NCI-H2029 treated with DMSO at 0.1 percent for 48 hours (cell line): ENCODE data around the gene EMC1.
"Not testable (repeated sequence)": the region's sequence is repeated elsewhere in the genome, so short reads cannot be mapped to it uniquely, and the experiment has no call there.

Experiments
- DNase-seq: peaks from one replicate; lab custom pipeline; 2025; lab: John Stamatoyannopoulos, UW

EMC1 gene

DNA sequence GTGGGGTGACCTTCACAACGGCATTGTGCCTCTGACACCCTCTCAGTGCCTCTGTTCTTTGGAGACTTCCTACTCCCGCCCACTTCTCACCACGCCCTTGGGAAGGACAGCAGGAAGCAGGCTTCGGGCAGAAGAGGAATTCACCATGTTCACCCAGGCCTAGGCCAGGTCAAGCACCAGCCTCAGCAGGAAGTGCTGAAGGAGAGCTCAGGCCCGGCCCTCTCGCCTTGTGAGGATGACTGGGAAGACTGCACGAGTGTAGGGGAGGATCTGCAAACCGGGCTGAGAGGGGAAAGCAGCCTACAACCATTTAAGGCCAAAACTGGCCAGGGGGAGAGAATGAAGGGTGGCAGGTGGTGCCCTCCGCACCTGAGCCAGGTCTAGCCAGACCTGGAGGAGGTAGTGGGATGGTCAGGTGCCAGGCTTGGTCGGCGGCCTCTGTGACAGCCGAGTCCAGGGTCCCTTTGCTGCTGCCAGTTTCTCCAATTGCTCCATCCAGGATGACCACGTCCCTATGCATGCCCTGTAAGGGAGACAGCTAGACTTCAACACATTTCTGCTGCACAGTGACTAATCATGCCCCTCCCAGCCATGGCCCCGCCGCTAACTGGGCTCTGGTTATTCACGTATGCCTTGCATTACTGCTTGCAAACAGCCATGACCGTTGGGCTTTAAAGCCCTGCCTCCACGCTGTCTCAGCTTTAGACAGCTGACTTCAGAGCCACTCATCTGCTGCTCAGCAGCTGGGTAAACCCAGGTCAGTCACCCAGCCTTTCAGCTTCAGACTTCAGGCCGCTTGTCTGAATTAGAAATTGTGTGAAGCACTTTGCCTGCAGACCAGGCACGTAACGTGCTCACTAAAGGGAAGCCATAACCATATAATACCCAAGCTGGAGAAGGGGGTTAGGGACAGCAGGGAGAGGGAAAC lies 9.2 kb upstream of the EMC1 start:
- no peak for DNase-seq

DNA sequence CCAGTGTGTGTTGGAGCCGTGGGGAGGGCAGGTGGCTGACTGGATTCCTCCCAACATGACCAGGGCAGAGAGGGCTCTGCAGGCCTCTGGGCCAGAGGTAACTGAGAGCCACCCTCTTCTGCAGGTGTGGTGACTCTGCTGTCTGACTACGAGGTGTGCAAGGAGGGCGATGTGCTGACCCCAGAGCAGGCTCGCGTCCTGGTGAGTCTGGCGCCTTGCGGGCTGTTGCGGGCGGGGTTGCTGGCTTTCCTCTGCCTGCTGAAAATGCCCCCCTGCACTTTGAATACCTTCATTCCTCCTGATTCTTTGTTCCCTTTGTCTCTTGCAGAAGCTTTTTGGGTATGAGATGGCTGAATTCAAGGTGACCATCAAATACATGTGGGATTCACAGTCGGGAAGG lies 7.0 kb upstream of the EMC1 start:
- no peak for DNase-seq

DNA sequence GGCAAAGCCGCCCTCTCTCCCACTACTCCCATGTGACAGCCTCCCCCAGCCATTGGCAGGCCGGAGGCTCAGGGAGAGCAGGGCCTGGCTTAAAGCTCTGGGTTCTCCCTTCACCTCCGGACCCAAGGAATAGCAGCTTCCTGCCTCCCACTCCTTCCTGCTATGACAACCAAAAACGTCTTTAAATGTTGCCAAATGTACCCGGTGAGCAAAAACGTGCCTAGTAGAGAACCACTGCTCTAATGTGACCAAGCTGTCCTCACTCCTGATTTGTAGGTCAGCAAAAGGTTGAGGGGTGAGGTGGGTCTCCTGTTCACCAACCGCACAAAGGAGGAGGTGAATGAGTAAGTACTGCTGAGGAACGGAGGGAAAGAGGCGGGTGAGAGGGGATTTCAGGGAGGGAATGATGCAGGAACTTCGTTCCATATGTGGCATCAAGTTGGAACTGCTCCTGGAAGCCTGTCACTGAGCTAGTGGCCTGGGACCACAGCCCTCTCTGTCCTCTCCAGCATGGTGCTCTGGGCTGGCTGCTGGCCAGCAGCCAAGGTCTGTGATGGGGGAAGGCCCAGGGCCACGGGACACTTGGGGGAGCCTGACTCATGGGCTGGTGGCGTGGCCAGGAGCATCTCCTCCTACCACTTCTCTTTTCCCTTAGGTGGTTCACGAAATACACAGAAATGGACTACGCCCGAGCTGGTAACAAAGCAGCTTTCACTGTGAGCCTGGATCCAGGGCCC lies 6.0 kb upstream of the EMC1 start:
- no peak for DNase-seq

DNA sequence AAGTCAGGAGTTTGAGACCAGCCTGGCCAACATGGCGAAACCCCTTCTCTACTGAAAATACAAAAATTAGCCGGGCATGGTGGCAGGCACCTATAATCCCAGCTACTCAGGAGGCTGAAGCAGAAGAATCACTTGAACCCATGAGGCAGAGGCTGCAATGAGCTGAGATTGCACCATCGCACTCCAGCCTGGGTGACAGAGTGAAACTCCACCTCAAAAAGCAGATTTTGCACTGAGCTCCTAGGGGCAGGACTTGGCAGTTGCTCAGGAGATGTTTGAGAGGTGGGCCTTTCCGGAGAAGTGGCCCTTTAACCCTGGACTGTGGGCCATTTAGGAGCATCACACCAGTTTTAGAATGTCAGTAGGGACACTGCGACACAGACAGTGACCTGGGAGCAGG lies 5.0 kb upstream of the EMC1 start:
- DNase-seq, result not testable (repeated sequence)

DNA sequence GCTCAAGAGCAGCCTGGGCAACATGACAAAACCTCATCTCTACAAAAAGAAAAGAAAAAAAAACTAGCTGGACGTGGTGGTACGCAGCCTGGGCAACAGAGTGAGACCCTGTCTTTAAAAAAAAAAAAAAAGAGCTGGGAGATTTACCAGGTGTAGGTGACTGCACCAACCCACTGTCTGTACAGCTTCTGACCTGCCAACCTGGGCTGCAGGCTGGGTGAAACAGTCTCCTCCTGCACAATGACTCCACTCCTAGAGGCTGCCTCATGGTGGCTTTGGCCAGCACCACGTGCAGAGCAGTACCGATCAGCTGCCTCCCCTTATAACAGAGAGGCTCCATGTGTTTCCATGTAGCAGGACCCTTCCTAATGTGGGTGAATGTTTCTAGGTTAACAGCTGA lies 4.0 kb upstream of the EMC1 start:
- DNase-seq, result no peak

DNA sequence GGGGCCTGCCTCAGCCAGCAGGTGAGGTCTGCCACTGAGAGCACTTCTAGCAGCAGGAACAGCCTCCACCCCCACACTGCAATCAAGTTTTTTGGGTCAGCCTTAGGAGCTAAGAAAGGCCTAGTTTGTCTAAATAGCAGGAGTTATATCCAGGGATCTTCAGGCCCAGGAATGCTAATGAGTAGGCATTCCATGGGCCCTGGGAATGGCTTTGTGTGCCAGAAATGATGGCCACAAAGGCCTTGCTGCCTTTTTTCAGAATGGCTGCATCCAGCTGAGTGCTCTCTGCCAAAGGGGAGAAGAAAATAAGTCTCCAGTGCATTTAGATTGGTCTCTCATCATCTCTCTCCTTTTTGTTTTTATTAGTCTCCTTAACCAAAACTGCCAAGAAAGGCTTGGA lies 3.1 kb upstream of the EMC1 start:
- no peak for DNase-seq

DNA sequence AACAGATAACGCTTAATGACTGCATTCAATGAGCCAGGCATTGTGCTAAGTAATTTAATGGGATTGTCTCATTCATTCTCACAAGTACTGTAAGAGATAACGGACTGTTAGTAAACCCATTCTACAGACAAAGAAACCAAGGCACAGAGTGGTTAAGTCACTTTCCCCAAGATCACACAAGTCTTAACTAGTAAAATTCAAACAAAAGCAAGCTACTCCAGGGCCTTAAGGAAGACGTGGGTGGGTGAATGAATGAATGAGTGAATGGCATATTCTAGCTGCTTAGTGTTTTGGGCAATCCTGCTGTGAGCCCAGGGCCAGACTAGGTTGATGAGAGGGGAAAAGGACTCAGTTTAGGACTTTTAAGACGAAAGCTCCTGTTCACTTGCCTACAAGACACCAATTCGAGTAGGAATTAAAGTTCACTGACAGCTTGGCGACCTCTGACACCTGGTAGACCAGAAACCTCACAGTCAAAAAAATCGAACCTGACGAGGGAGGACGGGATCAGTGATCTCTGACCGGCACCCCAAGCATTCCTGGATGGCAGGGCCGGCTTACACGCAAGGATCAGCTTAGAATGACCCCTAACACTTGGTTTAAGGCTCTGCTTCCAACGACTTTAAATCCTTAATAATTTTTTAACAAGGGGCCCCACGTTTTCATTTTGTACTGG lies 557 bp downstream of the EMC1 start:
- no peak for DNase-seq

DNA sequence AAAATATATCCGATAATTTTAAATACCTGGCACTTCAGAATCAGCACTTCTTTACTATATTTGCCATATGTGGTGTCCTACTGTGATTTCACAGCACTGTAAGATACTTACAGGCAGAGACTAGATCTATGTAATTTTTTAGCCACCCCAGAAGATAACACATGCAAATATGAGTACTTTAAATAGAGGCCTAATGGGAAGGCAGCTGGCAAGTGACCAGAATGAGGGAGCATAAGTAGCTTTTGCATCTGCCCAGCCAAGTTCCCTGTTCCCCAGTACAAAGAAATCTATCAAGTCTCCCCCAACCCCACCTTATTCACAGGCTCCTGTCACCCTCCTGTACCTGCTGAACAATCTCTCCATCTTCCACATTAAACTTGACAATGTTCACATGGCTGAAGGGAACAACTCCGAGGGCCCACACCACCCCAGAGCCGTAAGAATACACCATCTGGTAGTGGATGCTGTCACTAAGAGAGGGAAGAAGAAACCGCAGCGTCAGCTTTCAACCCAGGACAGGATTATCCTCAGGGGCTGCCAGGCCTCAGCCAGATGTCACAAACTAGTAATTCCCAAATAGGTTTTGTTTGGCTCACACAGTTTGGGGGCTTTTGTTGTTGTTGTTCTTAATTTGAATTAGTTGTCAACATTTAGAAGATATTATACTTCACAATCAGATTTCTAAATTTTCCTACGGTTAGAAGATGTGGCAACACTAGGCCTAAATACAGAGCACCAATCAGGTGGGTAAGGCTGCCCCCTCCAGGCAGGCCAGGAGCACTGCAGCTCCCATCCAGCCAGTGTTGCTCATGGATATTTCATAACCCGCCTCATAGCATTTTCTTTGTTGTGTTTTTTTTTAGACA lies 10.4 kb downstream of the EMC1 start:
- DNase-seq, result no peak

DNA sequence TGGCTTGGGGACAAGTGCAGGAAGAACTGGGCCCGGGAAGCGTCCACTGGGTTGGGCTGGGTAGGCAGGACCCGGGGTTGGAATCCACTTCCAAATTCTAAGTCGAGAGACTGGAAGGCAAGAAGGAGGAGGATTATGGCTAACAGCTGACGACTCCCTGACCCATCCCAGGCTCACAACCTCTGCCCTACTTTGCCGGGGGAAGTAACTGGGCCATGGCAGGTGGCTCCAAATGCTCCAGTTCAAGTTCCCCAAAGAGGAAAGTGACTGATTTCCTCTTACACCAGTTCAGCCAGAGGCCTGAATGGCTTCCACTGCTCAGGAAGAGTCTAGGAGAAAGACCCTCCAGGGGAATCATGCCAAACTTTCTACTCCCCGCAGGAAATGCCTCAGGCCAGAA lies 11.4 kb downstream of the EMC1 start:
- no peak for DNase-seq

DNA sequence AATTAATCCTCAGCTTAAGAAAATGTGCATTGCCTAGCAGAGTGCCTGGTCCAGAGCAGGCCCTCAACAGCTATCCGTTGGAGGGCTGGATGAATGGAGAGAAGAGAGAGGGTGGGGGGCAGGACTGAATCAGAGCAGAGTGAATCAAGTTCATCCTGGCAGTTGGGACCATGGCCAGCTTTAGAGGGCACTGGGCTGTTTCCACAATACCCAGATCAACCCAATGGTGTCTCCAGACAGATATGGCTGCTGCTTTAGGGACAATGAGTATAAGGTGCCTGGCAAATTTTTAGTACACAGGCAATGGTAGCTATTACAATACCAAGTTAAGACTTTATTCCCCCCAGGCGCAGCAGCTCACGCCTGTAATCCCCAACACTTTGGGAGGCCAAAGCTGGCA lies 17.1 kb downstream of the EMC1 start:
- DNase-seq, result no peak

DNA sequence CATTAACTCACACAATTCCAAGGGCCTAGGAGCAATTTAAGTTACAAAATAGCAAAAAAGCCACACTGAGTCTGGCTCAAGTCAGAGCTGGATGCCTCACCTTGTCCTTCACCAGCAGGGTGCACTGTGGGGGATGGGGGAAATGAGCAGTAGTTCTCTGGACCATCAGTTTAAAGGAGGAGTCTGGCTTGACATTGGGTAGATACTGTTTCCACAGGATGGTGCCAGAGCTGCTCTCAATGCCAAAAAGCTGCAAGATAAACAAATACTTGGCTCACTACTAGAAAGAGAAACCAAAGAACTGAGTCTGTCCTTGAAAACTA lies 18.8 kb downstream of the EMC1 start:
- peak; percentile 42 for DNase-seq

DNA sequence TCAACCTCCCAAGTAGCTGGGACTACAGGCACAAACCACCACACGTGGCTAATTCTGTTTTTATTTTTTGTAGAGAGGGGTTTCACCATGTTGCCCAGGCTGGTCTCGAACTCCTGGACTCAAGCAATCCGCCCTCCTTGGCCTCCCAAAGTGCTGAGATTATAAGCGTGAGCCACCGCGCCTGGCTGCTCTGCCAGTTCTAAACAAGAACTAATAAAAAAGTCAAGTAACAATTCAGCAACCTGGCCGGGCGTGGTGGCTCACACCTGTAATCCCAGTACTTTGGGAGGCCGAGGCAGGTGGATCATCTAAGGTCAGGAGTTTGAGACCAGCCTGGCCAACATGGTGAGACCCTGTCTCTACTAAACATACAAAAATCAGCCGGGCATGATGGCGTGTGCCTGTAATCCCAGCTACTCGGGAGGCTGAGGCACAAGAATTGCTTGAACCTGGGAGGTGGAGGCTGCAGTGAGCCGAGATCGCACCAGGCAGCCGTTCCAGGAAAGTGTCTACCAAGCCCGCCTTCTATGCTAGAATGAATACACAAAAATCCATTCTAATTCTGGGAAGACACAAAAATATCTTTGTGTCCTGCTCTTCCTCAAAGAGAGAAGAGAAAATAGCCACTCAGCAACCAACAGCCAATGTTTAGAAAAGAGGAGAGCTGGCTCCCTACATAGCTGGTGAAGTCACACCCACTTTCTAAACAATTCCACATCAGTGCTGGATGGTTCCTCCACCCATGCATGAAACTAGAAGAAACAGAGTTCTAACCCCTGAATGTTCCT lies 19.4 kb downstream of the EMC1 start:
- DNase-seq, result not testable (repeated sequence)

DNA sequence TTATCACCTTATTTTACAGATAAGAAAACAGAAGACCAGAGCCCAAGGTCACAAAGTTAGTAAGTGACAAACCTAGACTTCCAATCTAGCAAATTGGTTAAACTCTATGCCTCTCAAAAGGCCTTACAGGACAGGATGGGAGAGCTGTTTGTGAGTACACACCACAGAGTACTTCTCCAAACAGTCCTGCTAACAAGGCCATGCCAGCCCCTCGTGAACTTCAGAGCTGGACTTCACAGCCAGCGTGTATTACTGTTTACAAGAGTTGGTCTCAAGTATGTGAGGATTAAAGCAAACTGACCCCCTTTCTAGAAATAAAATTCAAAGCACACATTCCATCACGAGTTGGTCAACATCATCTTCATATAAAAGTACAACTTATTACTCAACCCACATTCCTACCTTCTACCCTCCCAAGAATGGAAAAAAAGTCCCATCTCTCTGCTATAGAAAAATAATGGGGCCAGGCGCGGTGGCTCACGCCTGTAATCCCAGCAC lies 21.4 kb downstream of the EMC1 start:
- no peak for DNase-seq

DNA sequence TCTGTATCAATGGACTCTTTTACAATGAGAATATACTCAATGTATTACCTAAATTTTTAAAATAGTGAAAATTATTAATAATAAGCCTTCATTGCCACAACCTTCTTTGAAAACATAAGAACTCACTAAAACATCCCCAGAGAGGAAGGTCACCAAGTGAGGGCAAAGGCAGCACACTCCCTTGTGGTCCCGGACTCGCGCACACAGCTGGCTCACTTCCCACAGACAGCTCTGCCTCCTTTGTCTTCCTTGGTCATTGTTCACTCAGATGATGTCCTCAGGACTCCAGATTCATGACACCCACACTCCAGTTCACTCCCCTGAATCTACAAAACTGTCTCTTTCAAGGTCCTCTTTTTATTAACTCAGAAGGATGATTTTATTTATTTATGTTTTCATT lies 22.1 kb downstream of the EMC1 start:
- DNase-seq, result no peak

DNA sequence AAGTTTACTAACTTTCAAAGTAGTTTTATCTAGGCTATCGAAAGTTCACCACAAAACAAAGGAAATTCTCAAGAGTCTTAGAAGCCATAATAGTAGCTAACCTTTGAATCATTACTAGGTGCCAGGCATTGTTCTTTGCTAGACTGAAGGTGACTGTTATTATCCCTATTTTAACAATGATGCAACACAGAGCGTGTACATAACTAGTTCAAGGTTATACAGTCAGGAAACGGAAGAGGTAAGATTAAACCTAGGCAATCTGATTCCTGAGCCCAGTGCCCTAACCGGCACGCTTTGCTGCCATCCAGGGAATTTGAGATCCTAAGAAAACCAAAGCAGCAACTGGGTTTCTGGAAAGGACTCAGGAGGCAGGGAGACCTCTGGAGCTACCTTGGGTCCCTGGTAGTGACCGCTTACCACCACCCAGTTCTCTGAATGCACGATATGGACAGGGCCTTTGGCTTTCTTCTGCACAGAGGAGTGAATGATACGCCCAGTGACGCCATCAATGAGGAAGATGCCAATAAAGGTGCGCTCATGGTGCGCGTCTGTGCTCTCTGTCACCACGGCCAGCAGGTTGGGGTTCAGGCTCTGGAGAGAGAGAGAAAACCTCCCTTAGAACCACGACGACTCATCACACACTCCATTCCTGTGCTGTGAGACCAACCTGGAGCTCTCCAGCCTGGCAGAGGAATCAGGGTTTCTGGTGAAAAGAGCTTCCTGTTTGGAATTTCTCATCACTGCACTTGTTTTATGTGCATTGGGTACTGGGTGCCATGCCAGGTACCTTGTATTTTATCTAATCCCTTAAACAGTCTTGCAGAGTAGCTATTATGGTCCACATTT lies 28.1 kb downstream of the EMC1 start:
- DNase-seq, result no peak

DNA sequence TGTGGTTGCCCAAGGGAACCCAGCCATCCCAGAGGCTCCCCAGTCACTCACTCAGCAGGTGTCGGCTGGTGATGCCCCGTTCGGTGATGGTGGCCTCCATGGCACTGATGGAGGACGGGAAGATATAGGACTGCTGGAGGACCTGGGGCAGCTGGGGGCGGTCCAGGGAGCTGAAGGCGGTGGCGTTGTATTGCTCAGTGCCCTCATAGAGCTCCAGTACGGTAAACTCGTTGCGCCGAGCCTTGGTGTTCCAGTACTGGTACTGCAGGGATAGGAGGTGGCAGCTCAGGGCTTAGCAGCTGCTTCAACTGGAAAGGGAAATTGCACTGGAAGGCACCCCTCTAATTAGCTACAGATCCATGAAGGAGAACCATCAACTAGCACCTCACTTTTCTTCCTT lies 28.8 kb downstream of the EMC1 start:
- no peak for DNase-seq

DNA sequence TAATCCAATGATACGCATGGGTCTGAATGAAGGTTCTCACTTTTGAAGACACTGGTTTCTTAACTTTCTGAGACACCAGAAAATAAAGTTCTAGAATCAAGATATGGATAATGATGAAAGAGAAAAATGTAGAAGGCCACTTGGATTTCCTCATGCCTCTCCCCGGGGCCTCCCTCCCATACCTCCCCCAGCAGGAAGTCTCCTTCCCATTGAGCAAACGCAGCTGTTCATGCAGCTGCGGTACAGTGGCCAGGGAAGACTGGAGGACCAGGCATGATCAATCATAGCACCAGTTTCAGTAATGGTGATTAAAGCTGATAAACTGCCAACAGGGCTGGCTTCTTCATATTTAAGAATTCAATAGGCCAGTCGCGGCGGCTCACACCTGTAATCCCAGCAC lies 30.3 kb downstream of the EMC1 start:
- no peak for DNase-seq

DNA sequence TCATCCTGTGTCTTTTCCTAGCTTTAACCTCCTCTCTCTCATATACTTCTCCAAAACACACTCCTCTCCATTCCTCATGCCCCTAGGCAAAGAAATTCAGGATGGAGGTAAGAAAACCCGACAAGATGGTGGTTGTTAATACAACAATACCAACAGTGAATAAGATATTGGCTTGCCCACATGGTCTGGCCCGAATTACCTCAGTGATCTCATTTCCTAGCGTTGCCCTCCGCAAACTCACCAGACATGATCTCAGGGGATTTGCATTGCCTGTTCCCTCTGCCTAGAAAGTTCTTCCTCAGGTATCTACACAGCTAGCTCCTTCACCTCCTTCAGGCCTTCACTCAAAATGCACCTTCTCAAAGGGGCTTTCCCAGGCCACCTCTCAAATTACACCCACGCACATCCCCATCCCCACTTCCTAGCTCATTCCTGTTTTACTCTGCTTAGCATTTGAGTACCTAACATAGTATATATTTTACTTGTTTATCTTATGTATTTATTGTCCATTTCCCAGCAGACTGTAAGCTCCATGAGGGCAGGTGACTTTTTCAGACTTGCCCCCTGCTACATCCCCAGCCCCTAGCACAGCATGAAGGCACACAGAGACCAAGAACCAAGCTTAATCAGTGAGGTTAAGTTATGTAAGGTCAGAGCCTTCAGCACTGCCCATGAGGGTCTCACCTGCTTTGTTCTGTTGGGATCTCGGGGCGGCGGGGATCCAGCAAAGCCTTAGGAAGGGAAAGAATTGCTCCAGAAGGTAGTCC lies 31.1 kb downstream of the EMC1 start:
- DNase-seq, result no peak

DNA sequence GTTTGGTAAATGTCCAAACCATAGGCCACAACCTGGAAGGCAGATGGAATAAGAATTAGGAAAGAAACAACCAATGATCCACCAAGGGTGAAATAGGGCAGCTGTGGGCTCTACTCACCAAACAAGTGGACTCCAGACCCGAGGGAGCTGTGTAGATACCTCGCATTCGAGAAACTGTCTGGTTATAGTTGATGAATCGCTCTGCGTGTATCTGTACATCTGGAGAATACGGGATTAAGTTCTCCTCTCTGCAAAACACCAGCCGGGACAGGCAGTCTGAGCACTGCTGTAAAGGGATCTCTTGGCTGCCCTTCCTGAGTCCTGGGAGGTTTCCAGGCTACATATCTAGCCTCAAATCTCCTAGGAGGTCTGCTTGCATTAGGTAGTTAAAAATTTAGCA lies 31.9 kb downstream of the EMC1 start:
- no peak for DNase-seq
